T-helper 2 cell treated with Interferon-gamma antibody and Interleukin-4, amounts not matched to agents 100 ng/mL and 5 ng/mL, for 36 hours (primary cell): ENCODE results near the gene OR51E1. TPM values are rescaled to one million over a fixed set of nuclear protein-coding genes. Genes with fewer than 3 reads are reported as not detected.

Experiments
- total RNA-seq: library from RNA; stranded (reverse); gene quantifications from 2 replicates; pipeline ENCODE4 v1.2.3, GENCODE V29; 2022

The OR51E1 gene
- total RNA-seq, 1 donor from 2014 or later: not detected

Other genes starting within 250 kb of the OR51E1 start
- not detected in 2 replicates for gene OR52K2, start 194.7 kb upstream of the OR51E1 start, total RNA-seq
- not detected in 2 replicates for gene OR52K1, start 161.3 kb upstream of the OR51E1 start, total RNA-seq
- not detected in 2 replicates for gene OR52M1, start 98.8 kb upstream of the OR51E1 start, total RNA-seq
- not detected in 2 replicates for gene OR52I2, start 62.2 kb upstream of the OR51E1 start, total RNA-seq
- not detected in 2 replicates for gene OR52I1, start 49.9 kb upstream of the OR51E1 start, total RNA-seq
- gene TRIM68, start 35.8 kb upstream of the OR51E1 start, total RNA-seq: 10.9 and 12.9 TPM in 2 replicates
- gene OR51D1, start 6.5 kb upstream of the OR51E1 start, total RNA-seq: not detected in 2 replicates
- gene OR51E2, start 53.9 kb downstream of the OR51E1 start, total RNA-seq: not detected in 2 replicates
- not detected in 2 replicates for gene MMP26, start 60.8 kb downstream of the OR51E1 start, total RNA-seq
- not detected in 2 replicates for gene OR51F1, start 126.0 kb downstream of the OR51E1 start, total RNA-seq
- gene OR52R1, start 160.4 kb downstream of the OR51E1 start, total RNA-seq: not detected in 2 replicates
- not detected in 2 replicates for gene OR51F2, start 177.3 kb downstream of the OR51E1 start, total RNA-seq
- gene OR51S1, start 205.2 kb downstream of the OR51E1 start, total RNA-seq: not detected in 2 replicates
- not detected in 2 replicates for gene OR51T1, start 237.9 kb downstream of the OR51E1 start, total RNA-seq